Measurements from ENCODE around the gene AURKB. TPM values are rescaled to one million over a fixed set of nuclear protein-coding genes. Genes with fewer than 3 reads are reported as not detected.

AURKB gene
- total and polyA plus RNA-seq, 10 of the 15 experiments (the other 5 are each of a cell fraction or from before 2014, with no cell fraction given): 52.7 to 209 (median 128) TPM

- SMC1A ChIA-PET (ENCODE audit: uncharacterized antibody, unreplicated experiment): interaction anchor here (0.5 to 2.5 kb wide), 3 partner anchors 10 to 61 kb away, joined by 3 to 10 read pairs (median 4); partner anchors contain the start of genes CTC1 and TMEM107
- intact Hi-C loops (cut with micrococcal nuclease; ENCODE audit: unreplicated experiment) (no loop called here), in situ Hi-C loops (cut with MboI) (no loop called here)
- no peak overlapping the region for H2AFZ ChIP-seq (ENCODE audit: control insufficient read depth, low read depth, low read length)
- CTCF ChIA-PET: interaction anchor here (1.1 kb wide), 1 partner anchor 10 kb away, joined by 4 read pairs; no protein-coding TSS in a partner anchor
- FAIRE-seq (no peak), DNase-seq (ENCODE audit: low read depth, low spot score) (no peak), ATAC-seq (no peak)
- no peaks in the 10 kb centered on the region for H3K79me2 ChIP-seq (ENCODE audit: control insufficient read depth, insufficient read depth, low read length)
- H3K27ac ChIP-seq (ENCODE audit: control insufficient read depth, insufficient read depth): no peak overlapping the region
- no peaks in the 10 kb centered on the region for H3K27me3 ChIP-seq (replicated peaks in 1 of 2; ENCODE audit: control insufficient read depth in 2 of 2, insufficient read depth in 2 of 2, low read length in 1 of 2)
- WGBS (ENCODE audit: insufficient coverage, insufficient replicate concordance, low lambda C conversion rate, missing lambda C conversion rate): 94% methylated on average over 7 of the region's 7 CpGs
- BruUV-seq (replicated peaks): no TSS peak
- H4K20me1 ChIP-seq (ENCODE audit: control insufficient read depth, insufficient read depth): 0 out of 2 replicates have a peak, but pooled peaks cover 2% of the 10 kb centered on the region
- H3K4me1 ChIP-seq (ENCODE audit: control insufficient read depth, insufficient read depth, low read length): no peaks in the 10 kb centered on the region
- H3K9me3 ChIP-seq (replicated peaks; ENCODE audit: control insufficient read depth, insufficient read depth, low read length): no peaks in the 10 kb centered on the region
- no peak overlapping the region for H3K4me2 ChIP-seq (ENCODE audit: control insufficient read depth, insufficient read depth)
- peaks cover 24 to 37% of the 10 kb centered on the region in 2 experiments for H3K36me3 ChIP-seq (ENCODE audit: control insufficient read depth in 2 of 2, insufficient read depth in 2 of 2, low read length in 1 of 2)
- no peak overlapping the region for H3K9ac ChIP-seq (ENCODE audit: control insufficient read depth, insufficient read depth, low read length)
- POLR2A ChIA-PET: interaction anchor here (0.7 to 1.7 kb wide), 4 partner anchors 10 to 16 kb away, joined by 3 to 6 read pairs (median 5); no protein-coding TSS in a partner anchor
- RAD21 ChIA-PET (ENCODE audit: unreplicated experiment): interaction anchor here (0.6 kb wide), 1 partner anchor 51 kb away, joined by 3 read pairs; no protein-coding TSS in a partner anchor
- no peak overlapping the region for H3K4me3 ChIP-seq
- TF ChIP-seq RCOR1 (conservative IDR thresholded peaks at IDR 0.05; ENCODE audit: low read depth, low read length) (no peak), EP300 (IDR thresholded peaks at IDR 0.05; ENCODE audit: borderline replicate concordance in 1 of 2, control insufficient read depth in 1 of 2, low read depth in 2 of 2, low read length in 2 of 2) (no peak), NR2C1 (IDR thresholded peaks at IDR 0.05) (no peak), CEBPB (IDR thresholded peaks at IDR 0.05; ENCODE audit: borderline replicate concordance in 1 of 2, low read depth in 2 of 2, low read length in 2 of 2) (no peak), ZNF207 (IDR thresholded peaks at IDR 0.05; ENCODE audit: borderline replicate concordance) (no peak), ZNF274 (IDR thresholded peaks at IDR 0.05; ENCODE audit: insufficient read depth, insufficient read length) (no peak), NBN (IDR thresholded peaks at IDR 0.05) (no peak), RELB (IDR thresholded peaks at IDR 0.05; ENCODE audit: low read depth) (no peak), JUND (IDR thresholded peaks at IDR 0.05; ENCODE audit: low read depth, low read length) (no peak)
These were observed 26.8 kb upstream of the AURKB start for GRCh38 chr17:8237175-8237574.

Data from GM12878 (cell line).